Measurements from ENCODE around the gene PPP3CA.
A peak's percentile ranks its signal among the peaks of the same experiment; 100 is the strongest.

The PPP3CA gene

GRCh38 chr4:101347267-101347556, at the start of gene PPP3CA:
PPP3CA (minus strand) TSS chr4:101347526.
- DNase-seq, result no peak

DNA sequence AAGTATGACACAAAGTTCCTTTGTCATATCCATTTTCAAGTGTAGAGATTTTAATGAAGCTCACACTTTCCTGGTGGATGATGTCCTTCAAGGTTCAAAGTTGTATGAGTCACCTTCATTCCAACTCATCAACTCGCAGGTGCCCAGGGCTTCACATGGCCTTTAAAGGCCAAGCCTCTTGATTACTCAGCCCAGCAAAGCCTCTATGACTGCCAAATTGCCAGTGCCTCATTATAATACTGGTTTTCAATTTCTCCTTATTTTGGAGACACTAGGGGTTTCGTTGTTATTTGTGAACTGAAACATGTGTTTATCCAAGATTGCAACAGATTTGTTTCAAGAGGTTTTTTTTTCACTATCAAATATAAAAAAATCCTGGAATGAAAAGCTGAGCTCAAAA, 45.9 kb upstream of the PPP3CA start:
- DNase-seq, result no peak

DNA sequence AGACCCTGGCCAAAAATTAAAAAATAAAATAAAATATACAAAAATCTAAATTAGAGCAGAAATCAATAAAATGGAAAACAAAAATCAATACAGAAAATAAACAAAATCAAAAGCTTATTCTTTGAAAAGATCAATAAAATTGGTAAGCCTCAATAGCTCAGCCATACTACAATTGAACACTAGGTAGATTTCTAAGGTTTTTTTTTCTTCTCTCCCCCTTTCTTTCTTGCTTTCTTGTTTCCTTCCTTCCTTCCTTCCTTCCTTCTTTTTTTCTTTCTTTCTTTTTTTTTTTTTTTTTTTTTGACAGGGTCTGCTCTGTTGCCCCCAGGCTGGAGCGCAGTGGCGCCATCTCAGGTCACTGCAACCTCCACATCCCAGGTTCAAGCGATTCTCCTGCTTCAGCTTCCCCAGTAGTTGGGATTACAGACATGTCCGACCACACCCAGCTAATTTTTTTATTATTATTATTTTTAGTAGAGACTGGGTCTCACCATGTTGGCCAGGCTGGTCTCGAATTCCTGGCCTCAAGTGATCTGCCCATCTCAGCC, 23.4 kb upstream of the PPP3CA start:
- DNase-seq, result no peak

- no peak for DNase-seq
Measured at GRCh38 chr4:101367201-101367600, 19.9 kb upstream of the PPP3CA start.

DNA sequence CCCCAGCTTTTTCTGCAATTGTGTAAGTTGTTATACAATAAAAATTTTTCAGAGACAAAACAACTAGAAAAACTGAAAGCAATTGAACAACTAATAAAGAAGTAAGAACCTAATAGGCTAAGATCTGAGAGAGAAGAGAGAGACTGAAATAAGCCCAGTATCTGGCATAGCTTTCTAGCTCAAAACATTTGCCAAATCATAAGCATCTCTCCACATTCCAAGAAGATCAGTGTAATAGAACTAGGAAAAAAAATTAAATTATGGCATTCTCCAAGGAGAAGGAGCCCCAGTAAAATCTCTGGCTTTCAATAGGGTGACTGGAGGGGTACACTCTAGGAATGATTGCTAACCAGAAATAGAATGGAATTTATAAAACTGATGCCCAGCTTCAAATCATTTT, 19.0 kb upstream of the PPP3CA start:
- DNase-seq, result no peak

GRCh38 chr4:101357751-101358150, 10.4 kb upstream of the PPP3CA start:
- no peak for DNase-seq

DNA sequence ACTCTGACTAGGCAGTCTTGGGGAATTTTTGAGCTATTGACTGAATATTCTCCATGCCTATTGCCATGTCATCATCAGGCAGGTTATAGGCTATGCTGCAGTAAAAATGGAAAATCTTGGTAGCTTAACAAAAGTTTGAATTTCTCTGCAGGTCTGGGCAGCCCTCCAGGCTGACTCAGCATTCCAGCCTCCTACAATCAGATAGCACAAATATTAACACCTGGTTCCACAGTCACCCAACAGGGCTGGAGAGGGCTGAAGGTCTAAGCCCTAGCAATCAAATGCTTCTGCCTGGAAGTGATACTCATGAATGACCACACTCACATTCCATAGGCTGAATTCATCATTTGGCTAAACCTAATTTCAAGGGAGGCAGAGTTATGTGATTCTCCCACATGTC, 9.6 kb upstream of the PPP3CA start:
- DNase-seq, result no peak

GRCh38 chr4:101355767-101356702, 8.7 kb upstream of the PPP3CA start:
- DNase-seq, result no peak

GRCh38 chr4:101355246-101355645, 7.9 kb upstream of the PPP3CA start:
- no peak for DNase-seq

DNA sequence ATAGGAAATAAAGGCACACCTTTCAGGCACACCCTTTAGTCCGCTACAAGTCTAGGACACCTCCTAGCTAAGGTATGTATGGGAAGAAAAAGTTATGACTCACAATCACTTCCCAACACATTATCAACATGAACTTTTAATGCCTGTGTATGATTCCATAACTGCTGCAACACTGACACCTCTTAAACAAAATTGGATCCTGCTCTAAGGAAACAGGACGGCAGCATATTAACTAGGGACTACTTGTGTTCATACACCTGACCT, 2.4 kb upstream of the PPP3CA start:
- DNase-seq, result no peak

- no peak for DNase-seq
Measured at GRCh38 chr4:101348995-101349800, 1.9 kb upstream of the PPP3CA start.

GRCh38 chr4:101348367-101348827, 1.1 kb upstream of the PPP3CA start:
- no peak for DNase-seq

- DNase-seq, result peak; percentile 98 to 99
Measured at GRCh38 chr4:101347557-101348366, 436 bp upstream of the PPP3CA start.

- peak; percentile 44 to 65 for DNase-seq
Measured at GRCh38 chr4:101346351-101347266, 717 bp downstream of the PPP3CA start.

DNA sequence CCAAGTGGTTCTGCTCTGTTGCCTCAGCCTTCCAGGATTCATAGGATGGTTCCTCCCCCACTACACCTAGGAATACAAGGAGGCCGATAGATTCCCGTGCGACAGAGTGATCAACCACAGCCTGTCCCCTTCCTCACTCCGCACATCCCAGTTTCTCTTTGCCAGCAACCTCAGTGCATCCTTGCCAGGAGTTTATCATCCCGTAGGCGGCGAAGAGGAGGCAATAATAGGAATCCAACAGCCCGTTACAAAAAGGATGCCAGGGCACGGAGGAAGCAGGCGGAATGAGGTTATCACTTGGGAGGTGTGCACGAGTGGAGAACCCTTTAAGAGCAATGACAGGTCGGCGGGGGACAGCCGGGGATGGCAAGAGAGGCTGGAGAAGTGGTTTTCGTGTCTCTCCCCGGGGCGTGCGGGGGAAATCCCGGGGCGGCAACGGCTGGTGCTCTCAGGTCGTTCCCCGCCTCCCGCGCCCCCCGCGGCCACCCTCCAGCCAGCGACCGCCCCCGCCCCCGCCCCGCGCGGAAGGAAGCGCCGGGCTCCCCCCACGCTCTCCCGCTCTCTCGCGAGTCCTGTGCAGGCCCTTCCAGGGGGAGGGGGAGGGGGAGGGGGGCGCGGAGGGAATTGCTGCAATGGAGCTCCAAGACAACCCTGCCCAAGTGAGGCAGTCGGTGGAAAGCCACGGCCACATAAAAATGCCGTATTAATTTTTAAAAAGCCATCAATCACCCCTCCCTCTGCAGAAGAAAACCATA, 1.6 kb downstream of the PPP3CA start:
- DNase-seq, result peak; percentile 68 to 79

- DNase-seq, result peak in 1 of 2 donors; percentile 17
Measured at GRCh38 chr4:101345271-101345595, 2.1 kb downstream of the PPP3CA start.

GRCh38 chr4:101339332-101339731, 8.0 kb downstream of the PPP3CA start:
- DNase-seq, result no peak

GRCh38 chr4:101337688-101338087, 9.6 kb downstream of the PPP3CA start:
- DNase-seq, result no peak

- peak in 1 of 2 donors; percentile 26 for DNase-seq
Measured at GRCh38 chr4:101334963-101335572, 12.3 kb downstream of the PPP3CA start.

GRCh38 chr4:101332424-101332823, 14.9 kb downstream of the PPP3CA start:
- DNase-seq, result no peak

DNA sequence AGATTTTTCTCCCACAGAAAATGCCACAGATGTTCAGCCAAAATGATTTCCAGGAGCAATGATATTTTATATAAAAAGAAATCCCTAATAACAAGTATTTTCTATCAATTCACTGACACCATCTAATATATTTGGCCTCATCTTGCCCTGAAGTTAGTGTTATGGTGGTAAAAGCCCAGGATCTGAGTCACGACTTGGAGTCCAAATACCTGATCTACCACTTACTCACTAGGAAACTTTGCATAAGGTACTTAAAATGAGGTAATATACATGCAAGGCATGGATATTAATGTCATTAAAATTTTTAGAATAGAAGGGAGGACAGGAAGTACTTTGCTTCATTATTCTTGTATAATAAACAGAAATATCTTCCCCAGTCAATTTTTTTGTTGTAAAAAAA, 16.3 kb downstream of the PPP3CA start:
- DNase-seq, result no peak
